ENCODE results near the gene MINDY4B. TPM values are rescaled to one million over a fixed set of nuclear protein-coding genes. Genes with fewer than 3 reads are reported as not detected.

Gene MINDY4B
- total RNA-seq, 1 experiment from 2014 or later: not detected

DNA sequence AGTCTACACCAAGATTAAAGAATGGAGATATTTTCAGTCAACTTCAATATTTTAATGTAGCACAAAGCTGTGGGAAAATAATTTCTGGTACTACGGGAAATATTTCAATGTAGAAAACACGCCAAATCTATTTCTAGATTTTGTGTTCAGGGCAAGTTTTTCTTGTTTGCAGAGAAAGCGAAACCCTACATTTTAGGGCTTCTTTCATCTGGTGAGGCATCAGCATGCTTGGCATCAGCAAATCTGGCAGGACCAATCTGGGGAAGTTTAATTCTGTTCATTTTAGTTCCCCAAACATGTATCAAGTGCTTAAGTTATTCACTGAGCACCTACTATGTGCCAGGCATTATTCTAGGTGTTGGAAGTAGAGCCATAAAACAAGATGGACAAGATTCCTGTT lies 37.0 kb upstream of the MINDY4B start:
- CTCF ChIA-PET: no interaction called here
- no peaks in the 10 kb centered on the region for H3K4me1 ChIP-seq (ENCODE audit: insufficient read depth, low read length, poor library complexity, severe bottlenecking)
- no peak overlapping the region for H3K27ac ChIP-seq (ENCODE audit: low read depth, low read length, poor library complexity, severe bottlenecking)
- no TSS peak for BruUV-seq (replicated peaks)
- no peaks in the 10 kb centered on the region for H3K36me3 ChIP-seq (ENCODE audit: insufficient read depth, low read length, poor library complexity, severe bottlenecking)
- H3K9me3 ChIP-seq (ENCODE audit: low read depth, low read length, poor library complexity, severe bottlenecking): no peaks in the 10 kb centered on the region
- DNase-seq (ENCODE audit: low spot score): no peak
- intact Hi-C loops (cut with micrococcal nuclease; ENCODE audit: unreplicated experiment): no loop called here
- H3K27me3 ChIP-seq (replicated peaks; ENCODE audit: insufficient read depth, low read depth, low read length, poor library complexity): peaks cover 8% of the 10 kb centered on the region
- POLR2A ChIA-PET (ENCODE audit: low non-redundant PET): no interaction called here
- H3K4me3 ChIP-seq (ENCODE audit: low read depth, low read length, poor library complexity, severe bottlenecking): no peak overlapping the region
- no peak for TF ChIP-seq EZH2 (IDR thresholded peaks at IDR 0.05; ENCODE audit: borderline replicate concordance, low read depth, low read length, poor library complexity, severe bottlenecking)
- TF ChIP-seq, protein P1, sequence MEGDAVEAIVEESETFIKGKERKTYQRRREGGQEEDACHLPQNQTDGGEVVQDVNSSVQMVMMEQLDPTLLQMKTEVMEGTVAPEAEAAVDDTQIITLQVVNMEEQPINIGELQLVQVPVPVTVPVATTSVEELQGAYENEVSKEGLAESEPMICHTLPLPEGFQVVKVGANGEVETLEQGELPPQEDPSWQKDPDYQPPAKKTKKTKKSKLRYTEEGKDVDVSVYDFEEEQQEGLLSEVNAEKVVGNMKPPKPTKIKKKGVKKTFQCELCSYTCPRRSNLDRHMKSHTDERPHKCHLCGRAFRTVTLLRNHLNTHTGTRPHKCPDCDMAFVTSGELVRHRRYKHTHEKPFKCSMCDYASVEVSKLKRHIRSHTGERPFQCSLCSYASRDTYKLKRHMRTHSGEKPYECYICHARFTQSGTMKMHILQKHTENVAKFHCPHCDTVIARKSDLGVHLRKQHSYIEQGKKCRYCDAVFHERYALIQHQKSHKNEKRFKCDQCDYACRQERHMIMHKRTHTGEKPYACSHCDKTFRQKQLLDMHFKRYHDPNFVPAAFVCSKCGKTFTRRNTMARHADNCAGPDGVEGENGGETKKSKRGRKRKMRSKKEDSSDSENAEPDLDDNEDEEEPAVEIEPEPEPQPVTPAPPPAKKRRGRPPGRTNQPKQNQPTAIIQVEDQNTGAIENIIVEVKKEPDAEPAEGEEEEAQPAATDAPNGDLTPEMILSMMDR (conservative IDR thresholded peaks at IDR 0.05; ENCODE audit: low read depth, low read length): no peak

DNA sequence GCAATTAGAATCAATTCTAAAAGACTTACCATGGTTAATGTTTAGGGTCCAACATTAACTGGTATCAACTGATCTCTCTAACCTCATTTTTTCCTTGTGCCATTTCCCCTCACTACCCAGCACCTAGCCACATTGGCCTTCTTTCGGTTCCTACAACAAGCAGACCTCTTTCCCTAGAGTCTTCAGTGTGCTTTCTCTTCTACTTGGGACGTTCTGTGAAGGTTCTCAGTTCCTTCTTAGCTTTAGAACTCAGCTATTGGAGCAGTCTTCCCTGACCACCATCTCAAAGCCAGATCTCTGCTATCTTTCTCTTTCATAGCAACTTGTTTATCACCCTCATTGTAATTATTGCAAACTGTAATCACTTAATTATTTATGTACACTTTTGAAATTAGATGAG lies 31.5 kb upstream of the MINDY4B start:
- Histone ChIP-seq H3K9me3 (ENCODE audit: low read depth, low read length, poor library complexity, severe bottlenecking) (no peaks in the 10 kb centered on the region), H3K4me1 (ENCODE audit: insufficient read depth, low read length, poor library complexity, severe bottlenecking) (no peaks in the 10 kb centered on the region), H3K36me3 (ENCODE audit: insufficient read depth, low read length, poor library complexity, severe bottlenecking) (no peaks in the 10 kb centered on the region), H3K4me3 (ENCODE audit: low read depth, low read length, poor library complexity, severe bottlenecking) (no peak overlapping the region), H3K27ac (ENCODE audit: low read depth, low read length, poor library complexity, severe bottlenecking) (no peak overlapping the region), H3K27me3 (replicated peaks; ENCODE audit: insufficient read depth, low read depth, low read length, poor library complexity) (peaks cover 21% of the 10 kb centered on the region)
- POLR2A ChIA-PET (ENCODE audit: low non-redundant PET): no interaction called here
- intact Hi-C loops (cut with micrococcal nuclease; ENCODE audit: unreplicated experiment): no loop called here
- CTCF ChIA-PET: no interaction called here
- DNase-seq (ENCODE audit: low spot score): no peak
- TF ChIP-seq EZH2 (IDR thresholded peaks at IDR 0.05; ENCODE audit: borderline replicate concordance, low read depth, low read length, poor library complexity, severe bottlenecking): no peak
- TF ChIP-seq, protein P1 (conservative IDR thresholded peaks at IDR 0.05; ENCODE audit: low read depth, low read length): no peak
- no TSS peak for BruUV-seq (replicated peaks)

DNA sequence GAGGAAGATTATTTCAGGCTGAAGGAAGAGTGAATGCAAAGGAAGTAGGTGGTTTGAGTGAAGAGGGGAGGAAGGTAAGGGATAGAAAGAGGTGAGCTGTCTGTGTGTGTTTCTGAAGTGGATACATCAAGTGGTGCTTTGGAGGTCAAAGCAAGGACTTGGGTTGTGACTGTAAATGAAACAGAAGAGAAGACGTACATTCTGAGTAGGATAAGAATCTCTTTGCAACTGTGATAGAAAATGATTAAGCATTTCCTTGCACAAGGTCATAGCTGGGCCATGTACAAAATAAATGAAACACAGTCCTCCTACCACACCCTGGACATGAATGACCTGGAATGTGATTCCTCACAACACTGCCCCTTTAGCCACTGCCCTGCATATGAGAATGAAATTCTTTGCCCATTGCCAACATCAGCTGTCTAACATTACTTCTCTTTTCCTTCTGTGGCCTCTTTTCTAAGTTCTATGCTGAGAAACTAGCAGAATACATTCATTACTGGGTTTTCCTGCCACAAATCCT lies 28.3 kb upstream of the MINDY4B start:
- Histone ChIP-seq H3K27ac (ENCODE audit: low read depth, low read length, poor library complexity, severe bottlenecking) (no peak overlapping the region), H3K27me3 (replicated peaks; ENCODE audit: insufficient read depth, low read depth, low read length, poor library complexity) (peaks cover 23% of the 10 kb centered on the region), H3K4me1 (ENCODE audit: insufficient read depth, low read length, poor library complexity, severe bottlenecking) (no peaks in the 10 kb centered on the region), H3K36me3 (ENCODE audit: insufficient read depth, low read length, poor library complexity, severe bottlenecking) (no peaks in the 10 kb centered on the region), H3K4me3 (ENCODE audit: low read depth, low read length, poor library complexity, severe bottlenecking) (no peak overlapping the region), H3K9me3 (ENCODE audit: low read depth, low read length, poor library complexity, severe bottlenecking) (no peaks in the 10 kb centered on the region)
- intact Hi-C loops (cut with micrococcal nuclease; ENCODE audit: unreplicated experiment): no loop called here
- no TSS peak for BruUV-seq (replicated peaks)
- DNase-seq (ENCODE audit: low spot score): no peak
- CTCF ChIA-PET: no interaction called here
- TF ChIP-seq EZH2 (IDR thresholded peaks at IDR 0.05; ENCODE audit: borderline replicate concordance, low read depth, low read length, poor library complexity, severe bottlenecking): no peak
- TF ChIP-seq, protein P1 (conservative IDR thresholded peaks at IDR 0.05; ENCODE audit: low read depth, low read length): no peak
- POLR2A ChIA-PET (ENCODE audit: low non-redundant PET): no interaction called here
